Stimulated activated naive CD8-positive, alpha-beta T cell treated with anti-CD3 and anti-CD28 coated beads, Interleukin-15, amount 100 ng/mL, for 72 hours (primary cell): Measurements from ENCODE around the gene C11orf91.
"Not testable (repeated sequence)": the region's sequence is repeated elsewhere in the genome, so short reads cannot be mapped to it uniquely, and the experiment has no call there.

Experiments
- ATAC-seq: fragments of 150-1000 bp; cut with Tn5 transposase; 2 replicates; pipeline ENCODE4 v1.10.0; 2021; ENCODE audit warnings: mild to moderate bottlenecking, moderate library complexity
- DNase-seq, 2 donors: peaks; one replicate each; pipeline ENCODE4 v3.0.0; 2021 to 2022
- H3K27ac Mint-ChIP-seq, 2 donors: one replicate each; pipeline ENCODE4 v1.8.0; 2022; ENCODE audit warnings: mild to moderate bottlenecking in 2 of 2, mixed read lengths in 2 of 2, moderate library complexity in 2 of 2
- H3K27me3 Mint-ChIP-seq: one replicate; pipeline ENCODE4 v1.8.0; 2022; ENCODE audit warnings: mixed read lengths
- H3K4me1 Mint-ChIP-seq: one replicate; pipeline ENCODE4 v1.8.0; 2022; ENCODE audit warnings: mild to moderate bottlenecking, mixed read lengths
- H3K4me3 Mint-ChIP-seq, 2 donors: one replicate each; pipeline ENCODE4 v1.8.0; 2022; ENCODE audit warnings: mild to moderate bottlenecking in 2 of 2, mixed read lengths in 2 of 2, moderate library complexity in 1 of 2
- H3K9me3 Mint-ChIP-seq, 2 donors: one replicate each; pipeline ENCODE4 v1.8.0; 2022; ENCODE audit warnings: mixed read lengths in 2 of 2

The C11orf91 gene

GRCh38 chr11:33692541-33692940, 8.1 kb downstream of the C11orf91 start:
- Mint-ChIP-seq H3K27me3 (peaks cover 8% of the 10 kb centered on the region), H3K4me3 (no peak overlapping the region), H3K27ac (no peak overlapping the region), H3K9me3 (no peaks in the 10 kb centered on the region), H3K4me1 (peaks cover 6% of the 10 kb centered on the region)
- ATAC-seq, result no peak
- DNase-seq, result no peak

- H3K4me1 Mint-ChIP-seq, result peaks cover 6% of the 10 kb centered on the region
Measured at GRCh38 chr11:33692013-33692504, 8.6 kb downstream of the C11orf91 start.

GRCh38 chr11:33691066-33691864, 9.4 kb downstream of the C11orf91 start:
- no peaks in the 10 kb centered on the region for H3K9me3 Mint-ChIP-seq
- DNase-seq, result no peak
- H3K27me3 Mint-ChIP-seq, result no peaks in the 10 kb centered on the region
- H3K27ac Mint-ChIP-seq, result no peak overlapping the region
- H3K4me3 Mint-ChIP-seq, result no peak overlapping the region
- no peak for ATAC-seq
- H3K4me1 Mint-ChIP-seq, result peaks cover 2% of the 10 kb centered on the region

More at GRCh38 chr11:33692013-33692504, 8.6 kb downstream of the C11orf91 start:
- Mint-ChIP-seq H3K4me3 (no peak overlapping the region), H3K27me3 (peaks cover 3% of the 10 kb centered on the region), H3K9me3 (no peaks in the 10 kb centered on the region), H3K27ac (no peak overlapping the region)
- no peak for DNase-seq
- ATAC-seq, result no peak

- Mint-ChIP-seq H3K27ac (no peak overlapping the region), H3K4me1 (no peaks in the 10 kb centered on the region), H3K9me3 (no peaks in the 10 kb centered on the region), H3K27me3 (no peaks in the 10 kb centered on the region), H3K4me3 (no peak overlapping the region)
- no peak for ATAC-seq
- no peak for DNase-seq
Measured at GRCh38 chr11:33690290-33691065, 10.1 kb downstream of the C11orf91 start.

DNA sequence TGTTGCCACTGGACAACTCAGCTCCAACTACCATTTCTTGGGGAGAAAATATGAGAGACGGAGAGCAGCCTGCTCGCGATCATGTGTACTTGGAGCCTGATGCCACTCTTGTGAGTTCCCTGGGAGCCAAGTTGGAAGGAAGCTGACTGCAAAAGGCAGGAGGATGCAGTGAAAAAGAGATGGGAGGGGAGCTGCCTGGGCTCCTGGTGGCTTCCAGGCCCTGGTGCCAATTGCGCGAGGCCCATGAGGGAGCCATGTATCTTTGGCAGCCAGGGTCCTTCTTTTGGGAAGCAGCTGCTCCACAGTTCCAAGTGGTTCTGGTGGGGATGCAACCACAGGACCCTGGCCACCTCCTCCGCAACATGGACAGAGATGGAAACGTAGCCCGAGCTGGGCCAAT, 11.1 kb downstream of the C11orf91 start:
- ATAC-seq (no peak), DNase-seq (no peak)
- Mint-ChIP-seq H3K27ac (no peak overlapping the region), H3K4me1 (no peaks in the 10 kb centered on the region), H3K4me3 (no peak overlapping the region), H3K27me3 (peaks cover 2% of the 10 kb centered on the region), H3K9me3 (no peaks in the 10 kb centered on the region)

GRCh38 chr11:33689085-33689484, 11.5 kb downstream of the C11orf91 start:
- H3K4me3 Mint-ChIP-seq, result no peak overlapping the region
- no peaks in the 10 kb centered on the region for H3K9me3 Mint-ChIP-seq
- H3K27ac Mint-ChIP-seq, result no peak overlapping the region
- DNase-seq (no peak), ATAC-seq (no peak)
- H3K27me3 Mint-ChIP-seq, result peaks cover 6% of the 10 kb centered on the region
- H3K4me1 Mint-ChIP-seq, result no peaks in the 10 kb centered on the region

- Mint-ChIP-seq H3K4me3 (no peak overlapping the region), H3K9me3 (no peaks in the 10 kb centered on the region), H3K27ac (no peak overlapping the region), H3K27me3 (peaks cover 18% of the 10 kb centered on the region), H3K4me1 (no peaks in the 10 kb centered on the region)
- no peak for ATAC-seq
- DNase-seq, result peak in 1 of 2 donors; percentile 6
Measured at GRCh38 chr11:33687733-33688479, 12.7 kb downstream of the C11orf91 start.

DNA sequence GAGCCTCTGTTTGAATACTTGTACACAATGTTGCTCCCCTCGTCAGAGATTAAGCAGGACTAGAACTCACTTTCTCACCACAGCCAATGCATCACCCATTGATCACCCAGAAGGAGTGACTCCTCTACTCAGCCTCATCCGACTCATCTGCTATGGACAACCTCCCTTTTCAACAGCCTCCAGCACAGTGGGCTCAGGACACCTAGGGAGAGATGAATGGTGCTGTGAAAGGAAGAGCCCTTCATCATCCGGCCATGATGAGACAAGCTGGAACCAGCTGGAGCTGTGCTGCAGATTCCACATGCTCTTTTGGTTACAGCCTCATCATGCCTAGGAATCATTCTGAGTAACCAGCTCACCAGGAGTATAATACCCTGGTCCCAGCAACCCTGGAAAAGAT, 15.5 kb downstream of the C11orf91 start:
- Mint-ChIP-seq H3K9me3 (no peaks in the 10 kb centered on the region), H3K27me3 (peaks cover 45% of the 10 kb centered on the region), H3K4me1 (no peaks in the 10 kb centered on the region), H3K27ac (no peak overlapping the region), H3K4me3 (no peak overlapping the region)
- no peak for ATAC-seq
- DNase-seq, result no peak

- H3K9me3 Mint-ChIP-seq, result no peaks in the 10 kb centered on the region
- H3K4me1 Mint-ChIP-seq, result no peaks in the 10 kb centered on the region
- no peak overlapping the region for H3K4me3 Mint-ChIP-seq
- peaks cover 54% of the 10 kb centered on the region for H3K27me3 Mint-ChIP-seq
- DNase-seq (no peak), ATAC-seq (no peak)
- H3K27ac Mint-ChIP-seq, result no peak overlapping the region
Measured at GRCh38 chr11:33684003-33684706, 16.5 kb downstream of the C11orf91 start.

GRCh38 chr11:33682446-33682845, 18.2 kb downstream of the C11orf91 start:
- no peak overlapping the region for H3K27ac Mint-ChIP-seq
- no peak for DNase-seq
- ATAC-seq, result no peak
- no peak overlapping the region for H3K4me3 Mint-ChIP-seq
- peaks cover 0 to 8% of the 10 kb centered on the region in 2 donors for H3K9me3 Mint-ChIP-seq
- H3K4me1 Mint-ChIP-seq, result no peaks in the 10 kb centered on the region
- H3K27me3 Mint-ChIP-seq, result peaks cover 71% of the 10 kb centered on the region

DNA sequence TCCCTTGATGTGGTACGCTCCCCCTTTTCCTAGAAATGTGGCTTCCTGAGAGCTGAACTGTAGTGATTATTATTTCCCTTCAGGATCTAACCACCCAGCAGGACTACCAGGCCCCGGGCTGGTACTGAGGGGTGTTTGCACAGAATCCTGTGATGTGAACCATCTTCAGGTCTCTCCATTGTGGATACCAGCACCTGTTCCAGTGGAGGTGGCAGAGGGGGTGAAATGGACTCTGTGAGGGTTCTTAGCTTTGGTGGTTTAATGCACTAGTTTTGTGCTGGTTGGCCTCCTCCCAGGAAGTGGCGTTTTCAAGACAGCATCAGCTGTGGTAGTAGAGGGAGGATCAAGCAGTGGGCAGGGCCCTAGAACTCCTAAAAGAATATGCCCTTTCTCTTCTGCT, 18.6 kb downstream of the C11orf91 start:
- Mint-ChIP-seq H3K27me3 (peaks cover 75% of the 10 kb centered on the region), H3K9me3 (peaks cover 0 to 8% of the 10 kb centered on the region in 2 donors), H3K4me3 (no peak overlapping the region), H3K27ac (peak overlapping the region in 1 of 2 donors; percentile 29), H3K4me1 (no peaks in the 10 kb centered on the region)
- ATAC-seq (no peak), DNase-seq (no peak)

DNA sequence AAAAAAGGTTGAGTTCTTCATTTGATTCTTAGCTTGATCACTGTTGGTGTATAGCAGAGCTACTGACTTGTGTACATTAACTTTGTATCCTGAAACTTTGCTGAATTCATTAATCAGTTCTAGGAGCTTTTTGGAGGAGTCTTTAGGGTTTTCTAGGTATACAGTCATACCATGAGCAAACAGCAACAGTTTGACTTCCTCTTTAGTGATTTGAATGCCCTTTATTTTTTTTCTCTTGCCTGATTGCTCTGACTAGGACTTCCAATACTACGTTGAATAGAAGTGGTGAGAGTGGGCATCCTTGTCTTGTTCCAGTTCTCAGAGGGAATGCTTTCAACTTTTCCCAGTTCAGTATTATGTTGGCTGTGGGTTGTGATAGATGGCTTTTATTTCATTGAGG, 22.0 kb downstream of the C11orf91 start:
- H3K4me3 Mint-ChIP-seq, H3K9me3 Mint-ChIP-seq, H3K27ac Mint-ChIP-seq, ATAC-seq, DNase-seq, H3K4me1 Mint-ChIP-seq: not testable (repeated sequence)
- H3K27me3 Mint-ChIP-seq, result peaks cover 66% of the 10 kb centered on the region

- no peak overlapping the region for H3K27ac Mint-ChIP-seq
- H3K27me3 Mint-ChIP-seq, result peaks cover 44% of the 10 kb centered on the region
- no peaks in the 10 kb centered on the region for H3K4me1 Mint-ChIP-seq
- H3K4me3 Mint-ChIP-seq, result no peak overlapping the region
- H3K9me3 Mint-ChIP-seq, result peaks cover 0 to 8% of the 10 kb centered on the region in 2 donors
- ATAC-seq, result no peak
- no peak for DNase-seq
Measured at GRCh38 chr11:33674035-33674814, 26.4 kb downstream of the C11orf91 start.

DNA sequence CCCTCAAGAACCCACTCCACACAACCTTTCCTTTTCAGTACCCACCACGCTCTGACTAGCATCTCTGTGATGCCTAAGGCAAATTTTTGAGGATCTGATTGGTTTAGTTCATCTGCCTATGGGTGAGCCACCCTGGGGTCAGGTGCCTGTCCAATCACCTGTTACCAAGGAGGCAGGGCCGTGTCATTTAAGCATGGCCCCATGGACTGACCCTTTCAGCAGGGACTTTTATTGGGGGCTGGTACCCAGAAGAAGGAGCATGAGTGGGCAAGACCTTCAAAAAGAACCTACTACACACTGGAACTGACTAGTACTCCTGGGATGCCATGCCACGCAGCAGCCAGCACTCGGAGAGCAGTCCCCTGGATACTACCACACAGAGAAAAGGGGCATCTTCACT, 28.4 kb downstream of the C11orf91 start:
- Mint-ChIP-seq H3K27ac (no peak overlapping the region), H3K4me3 (no peak overlapping the region), H3K9me3 (no peaks in the 10 kb centered on the region), H3K4me1 (no peaks in the 10 kb centered on the region), H3K27me3 (peaks cover 25% of the 10 kb centered on the region)
- ATAC-seq (no peak), DNase-seq (no peak)
